Glutamatergic neuron (in vitro differentiated cells): Measurements from ENCODE around the gene ANTXR1. TPM values are rescaled to one million over a fixed set of nuclear protein-coding genes. Genes with fewer than 3 reads are reported as not detected.

Source experiments
- DNase-seq: peaks from one replicate; pipeline ENCODE4 v3.0.0; 2022
- H3K27ac Mint-ChIP-seq: one replicate; pipeline ENCODE4 v1.8.0; 2020; ENCODE audit warnings: mild to moderate bottlenecking, mixed read lengths, inconsistent platforms; ENCODE audit not compliant: unreplicated experiment
- H3K27me3 Mint-ChIP-seq: one replicate; pipeline ENCODE4 v1.8.0; 2020; ENCODE audit warnings: mild to moderate bottlenecking, moderate library complexity, mixed read lengths, inconsistent platforms; ENCODE audit not compliant: unreplicated experiment
- H3K36me3 Mint-ChIP-seq: one replicate; pipeline ENCODE4 v1.8.0; 2020; ENCODE audit warnings: mild to moderate bottlenecking, mixed read lengths, inconsistent platforms; ENCODE audit not compliant: unreplicated experiment
- H3K4me1 Mint-ChIP-seq: one replicate; pipeline ENCODE4 v1.8.0; 2020; ENCODE audit warnings: mild to moderate bottlenecking, low read depth, mixed read lengths, inconsistent platforms; ENCODE audit not compliant: unreplicated experiment
- H3K4me3 Mint-ChIP-seq: one replicate; pipeline ENCODE4 v1.8.0; 2020; ENCODE audit warnings: mild to moderate bottlenecking, mixed read lengths, inconsistent platforms; ENCODE audit not compliant: unreplicated experiment
- H3K9me3 Mint-ChIP-seq: one replicate; pipeline ENCODE4 v1.8.0; 2020; ENCODE audit warnings: mild to moderate bottlenecking, moderate library complexity, mixed read lengths, inconsistent platforms; ENCODE audit not compliant: unreplicated experiment
- total RNA-seq: library from RNA; stranded (reverse); fragmentation: NEBNext Ultra II Directional; extraction: Animal tissue kit (Norgen Biotek cat#: 25700); gene quantifications from one replicate; pipeline ENCODE4 v1.2.1, GENCODE V29; 2021; ENCODE audit not compliant: unreplicated experiment
- TF ChIP-seq, protein P1 (sequence below): fragments of 200-600 bp; sonication (generic); IDR thresholded peaks from one replicate; pipeline ENCODE4 v1.5.0; 2021; ENCODE audit not compliant: partially characterized antibody, unreplicated experiment

ANTXR1 gene
- total RNA-seq, 1 donor from 2014 or later: 26.7 TPM

- no peaks in the 10 kb centered on the region for H3K9me3 Mint-ChIP-seq
- peaks cover 9% of the 10 kb centered on the region for H3K36me3 Mint-ChIP-seq
- H3K4me1 Mint-ChIP-seq: peaks cover 2% of the 10 kb centered on the region
- H3K27me3 Mint-ChIP-seq: no peaks in the 10 kb centered on the region
- no peak for DNase-seq
- TF ChIP-seq, protein P1, sequence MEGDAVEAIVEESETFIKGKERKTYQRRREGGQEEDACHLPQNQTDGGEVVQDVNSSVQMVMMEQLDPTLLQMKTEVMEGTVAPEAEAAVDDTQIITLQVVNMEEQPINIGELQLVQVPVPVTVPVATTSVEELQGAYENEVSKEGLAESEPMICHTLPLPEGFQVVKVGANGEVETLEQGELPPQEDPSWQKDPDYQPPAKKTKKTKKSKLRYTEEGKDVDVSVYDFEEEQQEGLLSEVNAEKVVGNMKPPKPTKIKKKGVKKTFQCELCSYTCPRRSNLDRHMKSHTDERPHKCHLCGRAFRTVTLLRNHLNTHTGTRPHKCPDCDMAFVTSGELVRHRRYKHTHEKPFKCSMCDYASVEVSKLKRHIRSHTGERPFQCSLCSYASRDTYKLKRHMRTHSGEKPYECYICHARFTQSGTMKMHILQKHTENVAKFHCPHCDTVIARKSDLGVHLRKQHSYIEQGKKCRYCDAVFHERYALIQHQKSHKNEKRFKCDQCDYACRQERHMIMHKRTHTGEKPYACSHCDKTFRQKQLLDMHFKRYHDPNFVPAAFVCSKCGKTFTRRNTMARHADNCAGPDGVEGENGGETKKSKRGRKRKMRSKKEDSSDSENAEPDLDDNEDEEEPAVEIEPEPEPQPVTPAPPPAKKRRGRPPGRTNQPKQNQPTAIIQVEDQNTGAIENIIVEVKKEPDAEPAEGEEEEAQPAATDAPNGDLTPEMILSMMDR: no peak
- H3K4me3 Mint-ChIP-seq: no peak overlapping the region
- H3K27ac Mint-ChIP-seq: no peak overlapping the region
These were observed 198.7 kb downstream of the ANTXR1 start for GRCh38 chr2:69211686-69212085.

DNA sequence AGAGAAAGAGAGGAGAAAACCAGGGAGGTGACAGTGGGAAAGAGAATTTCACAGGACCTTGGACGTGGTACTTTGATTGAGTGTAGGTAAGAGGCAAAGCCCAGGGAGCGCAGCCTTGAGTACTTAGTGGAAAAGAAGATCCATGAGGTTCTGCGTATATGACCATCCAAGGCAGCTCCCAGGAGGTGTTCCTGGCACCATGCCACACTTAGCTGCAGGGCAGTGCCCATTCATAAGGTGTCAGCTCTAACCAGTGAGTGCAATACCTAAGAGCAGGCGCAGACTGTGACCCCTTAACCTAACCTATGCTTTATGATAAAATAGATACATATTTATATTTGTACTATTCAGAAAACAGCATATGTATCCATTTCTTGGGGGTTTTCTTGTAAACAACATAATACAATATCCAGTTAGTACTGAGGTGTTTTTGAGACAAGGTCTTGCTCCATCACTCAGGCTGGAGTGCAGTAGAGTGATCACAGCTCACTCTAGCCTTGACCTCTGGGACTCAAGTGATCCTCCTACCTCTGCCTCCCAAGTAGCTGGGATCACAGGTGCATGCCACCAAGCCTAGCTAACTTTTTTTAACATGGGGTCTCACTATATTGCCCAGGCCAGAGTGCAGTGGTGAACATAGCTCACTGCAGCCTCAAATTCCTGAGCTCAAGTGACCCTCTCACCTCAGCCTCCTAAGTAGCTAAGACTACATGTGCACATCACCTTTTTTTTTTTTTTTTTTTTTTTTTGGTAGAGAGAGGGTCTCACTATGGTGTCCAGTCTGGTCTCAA, 199.5 kb downstream of the ANTXR1 start:
- peaks cover 5% of the 10 kb centered on the region for H3K36me3 Mint-ChIP-seq
- H3K4me1 Mint-ChIP-seq: peaks cover 5% of the 10 kb centered on the region
- DNase-seq: no peak
- no peak overlapping the region for H3K4me3 Mint-ChIP-seq
- H3K27me3 Mint-ChIP-seq: no peaks in the 10 kb centered on the region
- no peaks in the 10 kb centered on the region for H3K9me3 Mint-ChIP-seq
- H3K27ac Mint-ChIP-seq: no peak overlapping the region
- TF ChIP-seq, protein P1: no peak

- H3K36me3 Mint-ChIP-seq: no peaks in the 10 kb centered on the region
- H3K27me3 Mint-ChIP-seq: no peaks in the 10 kb centered on the region
- no peak overlapping the region for H3K27ac Mint-ChIP-seq
- no peak overlapping the region for H3K4me3 Mint-ChIP-seq
- DNase-seq: no peak
- TF ChIP-seq, protein P1: no peak
- peaks cover 5% of the 10 kb centered on the region for H3K4me1 Mint-ChIP-seq
- no peaks in the 10 kb centered on the region for H3K9me3 Mint-ChIP-seq
These were observed 200.2 kb downstream of the ANTXR1 start for GRCh38 chr2:69213201-69213600.

DNA sequence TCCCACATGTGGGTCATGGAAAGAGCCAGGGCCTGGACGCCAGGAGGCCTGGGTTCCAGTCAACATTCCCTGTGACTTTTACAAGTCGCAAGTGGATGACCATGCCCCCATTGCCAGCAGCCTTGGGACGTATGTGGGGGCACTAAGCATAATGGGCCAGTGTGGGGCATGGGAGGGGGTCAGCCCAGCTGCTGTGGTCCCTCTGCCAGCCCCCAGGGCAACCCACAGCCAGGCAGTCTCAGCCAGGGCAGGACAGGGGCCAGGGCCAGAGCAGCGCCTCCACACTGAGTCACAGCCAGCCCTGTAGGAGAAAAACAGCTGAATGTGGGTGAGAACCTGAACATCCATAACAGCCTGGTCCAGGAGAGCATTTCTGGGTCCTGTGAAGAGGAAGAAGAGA, 200.8 kb downstream of the ANTXR1 start:
- Mint-ChIP-seq H3K27me3 (no peaks in the 10 kb centered on the region), H3K27ac (no peak overlapping the region), H3K4me3 (no peak overlapping the region), H3K4me1 (peaks cover 5% of the 10 kb centered on the region), H3K9me3 (no peaks in the 10 kb centered on the region), H3K36me3 (no peaks in the 10 kb centered on the region)
- DNase-seq: no peak
- TF ChIP-seq, protein P1: no peak

GRCh38 chr2:69214898-69215297, 201.9 kb downstream of the ANTXR1 start:
- no peak overlapping the region for H3K4me3 Mint-ChIP-seq
- DNase-seq: no peak
- no peak overlapping the region for H3K27ac Mint-ChIP-seq
- peaks cover 5% of the 10 kb centered on the region for H3K4me1 Mint-ChIP-seq
- TF ChIP-seq, protein P1: no peak
- peaks cover 2% of the 10 kb centered on the region for H3K27me3 Mint-ChIP-seq
- H3K36me3 Mint-ChIP-seq: no peaks in the 10 kb centered on the region
- H3K9me3 Mint-ChIP-seq: no peaks in the 10 kb centered on the region
